Fibroblast of the aortic adventitia (primary cell): ENCODE data around the gene NFASC. TPM values are rescaled to one million over a fixed set of nuclear protein-coding genes. Genes with fewer than 3 reads are reported as not detected.

Source experiments
- DNase-seq: peaks from one replicate; pipeline ENCODE4 v3.0.0-alpha.2; 2010; ENCODE audit warnings: low read depth
- H3K4me3 ChIP-seq: 2 replicates; pipeline ENCODE4 v1.5.1; 2011; ENCODE audit warnings: low read depth, mild to moderate bottlenecking, control low read depth, low read length, moderate library complexity
- CTCF ChIP-seq: IDR thresholded peaks from 2 replicates; pipeline ENCODE4 v1.5.1; 2011; ENCODE audit warnings: mild to moderate bottlenecking, low read length, control low read depth, inconsistent platforms; ENCODE audit not compliant: insufficient read depth
- total RNA-seq: library from RNA; depleted of rRNA; stranded (reverse); fragments of >200 nt; gene quantifications from 2 replicates; pipeline ENCODE4 v1.2.3, GENCODE V29; 2012; ENCODE audit warnings: low replicate concordance

The NFASC gene
- total RNA-seq, 1 donor, result 22.0 TPM

DNA sequence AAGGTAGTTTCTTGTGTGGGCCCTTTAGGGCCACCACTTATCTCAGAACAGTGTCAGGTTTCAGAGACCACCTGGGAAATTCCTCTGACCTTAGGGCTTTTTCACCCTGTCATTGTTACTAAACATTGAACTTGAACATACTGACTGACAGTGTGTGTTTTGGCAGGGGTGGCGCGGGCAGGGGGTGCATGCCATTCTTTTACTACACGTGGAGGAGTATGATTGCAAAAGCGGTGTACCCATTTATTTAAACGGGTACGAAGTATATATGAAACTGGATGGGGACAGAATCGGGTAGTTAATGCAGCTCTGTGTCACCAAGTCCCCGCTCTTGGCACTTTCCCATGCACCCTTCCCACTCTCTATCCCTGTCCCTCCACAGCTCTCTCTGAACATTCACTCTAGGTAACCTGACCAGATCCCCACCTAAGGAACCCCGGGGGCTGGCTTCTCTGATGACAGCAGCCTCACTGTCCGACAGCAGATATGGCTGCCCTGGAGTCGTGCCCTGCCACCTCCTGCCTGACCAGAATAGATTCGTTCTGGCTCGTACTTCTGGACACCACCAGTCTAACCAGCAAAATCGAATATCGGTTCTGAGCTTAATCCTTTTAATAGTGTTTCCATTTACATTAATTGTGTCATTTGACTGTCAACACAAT lies 51.3 kb downstream of the NFASC start:
- H3K4me3 ChIP-seq, result no peak overlapping the region
- no peak for TF ChIP-seq CTCF
- no peak for DNase-seq

GRCh38 chr1:204923201-204923600 lies 52.5 kb downstream of the NFASC start:
- no peak overlapping the region for H3K4me3 ChIP-seq
- TF ChIP-seq CTCF, result no peak
- DNase-seq, result no peak

DNA sequence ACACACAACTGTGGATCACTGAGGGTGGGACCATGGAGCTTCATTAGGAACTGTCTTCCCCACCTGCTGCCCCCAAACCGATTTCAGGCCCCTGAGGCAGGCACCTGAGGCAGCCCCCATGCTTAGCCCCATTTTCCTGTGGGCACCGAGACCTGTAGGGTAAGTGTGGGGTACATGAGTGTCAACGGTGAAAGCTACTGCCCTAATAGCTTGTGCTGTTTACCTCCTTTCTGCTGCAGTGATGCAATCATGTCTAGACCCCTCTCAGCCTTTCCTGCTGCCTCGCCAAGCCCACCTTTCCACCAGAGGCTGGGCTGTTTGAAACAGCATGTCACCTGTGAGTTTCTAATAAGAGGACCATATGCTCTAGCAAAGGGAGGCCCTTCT lies 53.0 kb downstream of the NFASC start:
- H3K4me3 ChIP-seq, result no peak overlapping the region
- no peak for DNase-seq
- TF ChIP-seq CTCF, result no peak

DNA sequence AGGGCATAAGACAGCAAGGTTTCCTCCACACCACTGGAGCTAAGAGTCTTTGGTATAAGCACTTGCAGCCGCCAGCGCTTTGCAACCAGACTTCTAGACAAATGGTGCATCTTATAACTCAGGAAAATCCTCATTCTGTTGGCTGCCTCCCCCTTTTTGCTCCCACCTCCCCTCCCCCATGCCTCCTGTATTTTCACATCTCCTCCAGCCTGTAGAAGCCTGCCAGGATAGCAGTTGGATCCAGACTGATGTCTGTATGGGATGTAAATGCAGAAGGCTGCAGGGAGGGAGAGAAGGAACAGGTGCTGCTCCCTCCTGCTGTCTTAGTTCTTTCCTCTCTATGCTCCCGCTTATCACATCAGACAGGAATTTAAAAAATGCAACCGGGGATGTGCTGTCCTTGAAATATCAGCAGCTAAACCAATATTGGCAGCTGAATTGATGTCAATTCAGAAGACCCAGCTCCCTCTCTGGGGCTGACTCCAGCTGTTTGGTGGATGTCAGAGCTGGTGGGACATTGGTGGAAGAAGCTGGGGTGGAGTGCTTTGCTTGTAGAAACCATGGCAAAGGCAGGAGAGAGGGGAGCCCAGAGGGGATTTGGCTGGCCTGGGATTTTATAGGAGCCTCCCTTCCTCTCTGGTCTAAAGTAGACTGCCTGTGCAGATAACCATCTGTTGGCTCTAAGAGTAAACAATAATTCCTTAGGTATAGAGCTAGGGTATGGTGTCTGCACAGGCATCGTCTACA lies 53.5 kb downstream of the NFASC start:
- DNase-seq, result no peak
- H3K4me3 ChIP-seq, result no peak overlapping the region
- no peak for TF ChIP-seq CTCF

GRCh38 chr1:204925701-204926100 lies 55.0 kb downstream of the NFASC start:
- H3K4me3 ChIP-seq, result no peak overlapping the region
- no peak for DNase-seq
- TF ChIP-seq CTCF, result no peak

DNA sequence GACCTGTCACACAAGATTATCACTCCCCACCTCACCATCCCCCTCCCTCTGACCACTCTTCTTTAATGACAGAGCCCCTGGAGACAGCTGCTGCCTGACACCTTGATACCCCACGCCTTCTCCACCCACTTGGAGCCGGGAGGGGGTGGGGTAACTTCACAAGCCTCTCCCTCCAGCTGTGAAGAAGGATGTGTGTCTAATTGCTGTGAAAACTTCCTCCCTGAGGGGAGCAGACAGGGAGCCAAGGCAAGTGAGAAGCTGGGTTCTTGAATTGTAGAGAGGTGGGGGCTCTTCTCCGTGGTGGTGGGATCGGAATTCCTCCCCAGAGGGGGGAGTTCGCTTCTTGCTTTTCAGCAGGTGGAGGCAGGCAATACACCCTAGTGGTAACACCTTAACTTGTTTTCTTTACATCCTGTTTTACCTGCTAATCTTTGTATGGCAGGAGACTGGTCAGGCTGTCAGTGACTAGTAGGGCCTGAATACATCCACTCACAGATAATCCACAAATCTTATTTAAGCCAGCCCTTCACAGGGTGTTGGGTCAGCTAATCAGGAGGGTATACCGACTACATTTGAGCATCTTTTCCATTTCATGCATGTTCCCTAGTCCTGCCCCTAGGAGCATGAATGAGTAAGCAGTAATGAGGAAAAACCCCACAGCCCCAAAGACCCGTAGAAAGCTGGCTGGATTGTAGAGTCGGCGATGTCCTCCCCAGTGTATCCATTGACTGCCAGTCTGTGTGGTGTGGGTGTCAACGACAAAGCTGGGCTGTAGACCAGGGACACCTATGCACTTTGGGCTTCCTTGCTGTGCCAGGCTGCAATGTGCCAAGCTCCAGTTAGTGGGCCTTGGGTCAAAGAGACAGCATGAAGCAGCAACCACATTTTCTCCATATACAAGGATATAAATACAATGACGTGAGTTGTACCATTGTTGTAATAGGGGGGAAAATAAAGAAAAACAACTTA lies 57.3 kb downstream of the NFASC start:
- DNase-seq, result no peak
- TF ChIP-seq CTCF, result no peak

More for the DNA sequence above, 57.3 kb downstream of the NFASC start:
- no peak overlapping the region for H3K4me3 ChIP-seq
